ENCODE results near the gene TCF4. TPM values are rescaled to one million over a fixed set of nuclear protein-coding genes. Genes with fewer than 3 reads are reported as not detected.

The TCF4 gene
- total and polyA plus RNA-seq, 2 donors (not counting 3 experiments of a cell fraction or from before 2014, with no cell fraction given) = 183 to 390 TPM

- peaks cover 74% of the 10 kb centered on the region for H3K79me2 ChIP-seq (ENCODE audit: control insufficient read depth, insufficient read depth, low read length)
Observed at GRCh38 chr18:55322178-55322735, 265.7 kb downstream of the TCF4 start.

More at GRCh38 chr18:55322178-55322735, 265.7 kb downstream of the TCF4 start:
- Histone ChIP-seq H3K27me3 (ENCODE audit: control insufficient read depth in 2 of 2, insufficient read depth in 2 of 2, low read length in 2 of 2) (no peaks in the 10 kb centered on the region), H3K9ac (replicated peaks; ENCODE audit: extremely low read depth, insufficient read depth, low read length) (peak overlapping the region; percentile 76), H3K9me3 (replicated peaks; ENCODE audit: control insufficient read depth, insufficient read depth, low read length) (no peaks in the 10 kb centered on the region), H3K4me2 (ENCODE audit: insufficient read depth, low read length) (peak overlapping the region; percentile 98), H3K36me3 (ENCODE audit: control insufficient read depth in 2 of 2, extremely low read depth in 1 of 2, insufficient read depth in 2 of 2, low read length in 2 of 2) (no peaks in the 10 kb centered on the region), H2AFZ (ENCODE audit: low read depth, low read length) (no peak overlapping the region), H3K27ac (ENCODE audit: insufficient read depth, low read depth, low read length) (peak overlapping the region; percentile 82), H3K9me1 (replicated peaks; ENCODE audit: control insufficient read depth, extremely low read depth, insufficient read depth, low read length) (peaks cover 4% of the 10 kb centered on the region), H3K4me1 (ENCODE audit: control insufficient read depth, extremely low read depth, insufficient read depth, low read length) (peaks cover 66% of the 10 kb centered on the region), H4K20me1 (replicated peaks; ENCODE audit: control insufficient read depth, extremely low read depth, insufficient read depth, low read length) (peaks cover 11% of the 10 kb centered on the region), H3K4me3 (replicated peaks in 1 of 3; ENCODE audit: insufficient read depth in 1 of 3, low read depth in 1 of 3, low read length in 3 of 3) (peak overlapping the region; percentile 28 to 89 (median 52))
- FAIRE-seq (peak; percentile 79), DNase-seq (ENCODE audit: low read depth, low spot score) (peak; percentile 96)
- CTCF ChIA-PET = interaction anchor here (0.6 to 4.4 kb wide), 15 partner anchors 9 to 469 kb away, joined by 3 to 22 read pairs (median 4); no protein-coding TSS in a partner anchor
- BruUV-seq (replicated peaks) = no TSS peak
- POLR2A ChIA-PET = interaction anchor here (0.6 to 1.1 kb wide), 8 partner anchors 10 to 1147 kb away, joined by 3 to 9 read pairs (median 7); partner anchors contain the start of gene RAB27B
- intact Hi-C loops (cut with micrococcal nuclease) (loop anchor here (2.0 to 10.0 kb wide), 4 partner anchors 87 to 663 kb away; partner anchors contain the start of gene TCF4), dilution Hi-C loops (cut with MboI; ENCODE audit: extremely low pct_ligation_motif_present, low sequenced_read_pairs) (no loop called here)
- TF ChIP-seq FOS (IDR thresholded peaks at IDR 0.05; ENCODE audit: borderline replicate concordance, insufficient read depth, low read length) (no peak), CTCF (IDR thresholded peaks at IDR 0.05; ENCODE audit: extremely low read depth in 1 of 2, insufficient read depth in 1 of 2, low read depth in 1 of 2, low read length in 2 of 2) (peak; percentile 4 to 20)
